Neural cell (in vitro differentiated cells): ENCODE data around the gene BLOC1S3. TPM values are rescaled to one million over a fixed set of nuclear protein-coding genes. Genes with fewer than 3 reads are reported as not detected.

Source experiments
- H2AFZ ChIP-seq: fragments of 200-600, 300-800 bp; sonication (generic), shearing (Covaris generic); 2 replicates; pipeline ENCODE4 v1.6.0; 2014; ENCODE audit warnings: low read depth, mild to moderate bottlenecking, antibody characterized with exemption, low read length, moderate library complexity
- H3F3A ChIP-seq: fragments of 200-600 bp; shearing (Covaris generic); 2 replicates; pipeline ENCODE4 v1.6.1; 2016; ENCODE audit warnings: mild to moderate bottlenecking, moderate library complexity, mixed read lengths, antibody characterized with exemption, low read length; ENCODE audit not compliant: insufficient read depth, poor library complexity, severe bottlenecking
- H3K27ac ChIP-seq: fragments of 200-600, 300-800 bp; sonication (generic), shearing (Covaris generic); 2 replicates; pipeline ENCODE4 v1.5.1; 2014; ENCODE audit warnings: mild to moderate bottlenecking, low read length, moderate library complexity
- H3K27me3 ChIP-seq: fragments of 300-800, 200-600 bp; sonication (generic), shearing (Covaris generic); 2 replicates; pipeline ENCODE4 v1.6.0; 2014; ENCODE audit warnings: mild to moderate bottlenecking, low read depth, low read length, moderate library complexity; ENCODE audit not compliant: insufficient read depth
- H3K36me3 ChIP-seq: fragments of 300-800, 200-600 bp; sonication (generic), shearing (Covaris generic); 2 replicates; pipeline ENCODE4 v1.5.1; 2014; ENCODE audit warnings: mild to moderate bottlenecking, antibody characterized with exemption, low read length, moderate library complexity; ENCODE audit not compliant: insufficient read depth
- H3K4me2 ChIP-seq: fragments of 300-800, 200-600 bp; sonication (generic), shearing (Covaris generic); 2 replicates; pipeline ENCODE4 v1.6.0; 2014; ENCODE audit warnings: mild to moderate bottlenecking, low read length
- H3K4me3 ChIP-seq: fragments of 300-800, 200-600 bp; sonication (generic), shearing (Covaris generic); 2 replicates; pipeline ENCODE4 v1.5.1; 2014; ENCODE audit warnings: mild to moderate bottlenecking, low read length, moderate library complexity
- H3K79me2 ChIP-seq: fragments of 200-600 bp; shearing (Covaris generic); replicated peaks from 2 replicates; pipeline ENCODE4 v1.6.0; 2014; ENCODE audit warnings: mild to moderate bottlenecking, low read length, moderate library complexity; ENCODE audit not compliant: insufficient read depth
- H3K9ac ChIP-seq: fragments of 300-800, 200-600 bp; sonication (generic), shearing (Covaris generic); 2 replicates; pipeline ENCODE4 v1.6.1; 2016; ENCODE audit warnings: mild to moderate bottlenecking, low read length, mixed read lengths
- H3K9me2 ChIP-seq: fragments of 200-600 bp; shearing (Covaris generic); 2 replicates; pipeline ENCODE4 v1.6.1; 2016; ENCODE audit warnings: mild to moderate bottlenecking, low read length, mixed read lengths; ENCODE audit not compliant: insufficient read depth
- H3K9me3 ChIP-seq: fragments of 200-600, 300-800 bp; sonication (generic), shearing (Covaris generic); 2 replicates; pipeline ENCODE4 v1.6.1; 2016; ENCODE audit warnings: mild to moderate bottlenecking, mixed run types, low read length, moderate library complexity, mixed read lengths
- H4K20me1 ChIP-seq: fragments of 200-600 bp; shearing (Covaris generic); 2 replicates; pipeline ENCODE4 v1.6.1; 2016; ENCODE audit warnings: mild to moderate bottlenecking, mixed run types; ENCODE audit not compliant: insufficient read depth
- CTCF ChIP-seq: fragments of 450-650 bp; IDR thresholded peaks from 2 replicates; pipeline ENCODE4 v1.5.1; 2014; ENCODE audit warnings: antibody characterized with exemption, mild to moderate bottlenecking, moderate library complexity; ENCODE audit not compliant: poor library complexity, severe bottlenecking
- EP300 ChIP-seq: fragments of 450-650 bp; conservative IDR thresholded peaks from 2 replicates; pipeline ENCODE4 v1.6.1; 2014; ENCODE audit warnings: antibody characterized with exemption, mild to moderate bottlenecking, moderate library complexity; ENCODE audit not compliant: poor library complexity, severe bottlenecking
- EZH2 ChIP-seq: fragments of 200-600, 300-800 bp; shearing (Covaris generic), sonication (generic); IDR thresholded peaks from 2 replicates; pipeline ENCODE4 v1.6.1; 2014; ENCODE audit warnings: antibody characterized with exemption, low read length, borderline replicate concordance, mild to moderate bottlenecking; ENCODE audit not compliant: insufficient read depth, poor library complexity, severe bottlenecking
- MXI1 ChIP-seq: fragments of 450-650 bp; conservative IDR thresholded peaks from 2 replicates; pipeline ENCODE4 v1.6.1; 2014; ENCODE audit warnings: antibody characterized with exemption, mild to moderate bottlenecking; ENCODE audit not compliant: poor library complexity, severe bottlenecking
- POLR2AphosphoS5 ChIP-seq: IDR thresholded peaks from 2 replicates; pipeline ENCODE4 v1.6.1; 2012
- RAD21 ChIP-seq: fragments of 450-650 bp; conservative IDR thresholded peaks from 2 replicates; pipeline ENCODE4 v1.6.1; 2014; ENCODE audit warnings: antibody characterized with exemption, mild to moderate bottlenecking, moderate library complexity
- REST ChIP-seq: IDR thresholded peaks from 2 replicates; pipeline ENCODE4 v1.6.1; 2012; ENCODE audit warnings: borderline replicate concordance
- SMC3 ChIP-seq: fragments of 450-650 bp; conservative IDR thresholded peaks from 2 replicates; pipeline ENCODE4 v1.6.1; 2014; ENCODE audit warnings: antibody characterized with exemption, mild to moderate bottlenecking, moderate library complexity; ENCODE audit not compliant: poor library complexity
- TAF1 ChIP-seq: IDR thresholded peaks from 2 replicates; pipeline ENCODE4 v1.6.1; 2012; ENCODE audit warnings: low read depth
- polyA plus RNA-seq: library from polyadenylated mRNA; depleted of rRNA; stranded (reverse); fragments of >200 nt; gene quantifications from 2 replicates; pipeline ENCODE4 v1.2.3, GENCODE V29; 2014

The BLOC1S3 gene
- polyA plus RNA-seq, 1 donor from 2014 or later = 1.8 TPM

- Histone ChIP-seq H2AFZ (no peak overlapping the region), H3K79me2 (peaks cover 3% of the 10 kb centered on the region), H3K27ac (no peak overlapping the region), H4K20me1 (no peaks in the 10 kb centered on the region), H3K36me3 (no peaks in the 10 kb centered on the region), H3K9me2 (no peaks in the 10 kb centered on the region), H3F3A (no peaks in the 10 kb centered on the region), H3K9ac (no peak overlapping the region), H3K27me3 (no peaks in the 10 kb centered on the region), H3K9me3 (no peaks in the 10 kb centered on the region), H3K4me2 (no peak overlapping the region), H3K4me3 (no peak overlapping the region)
- TF ChIP-seq MXI1 (no peak), RAD21 (no peak), REST (no peak), POLR2AphosphoS5 (no peak), TAF1 (no peak), EZH2 (no peak), CTCF (no peak), SMC3 (no peak)
Measured at GRCh38 chr19:45138303-45138751, 40.3 kb upstream of the BLOC1S3 start.

GRCh38 chr19:45139286-45140143, 39.1 kb upstream of the BLOC1S3 start:
- Histone ChIP-seq H4K20me1 (no peaks in the 10 kb centered on the region), H3K79me2 (peaks cover 3% of the 10 kb centered on the region), H3K9ac (no peak overlapping the region), H3K9me3 (no peaks in the 10 kb centered on the region), H3K27me3 (no peaks in the 10 kb centered on the region), H3K27ac (no peak overlapping the region), H3F3A (no peaks in the 10 kb centered on the region), H3K4me3 (no peak overlapping the region), H2AFZ (no peak overlapping the region), H3K4me2 (no peak overlapping the region), H3K9me2 (no peaks in the 10 kb centered on the region), H3K36me3 (no peaks in the 10 kb centered on the region)
- TF ChIP-seq MXI1 (no peak), TAF1 (no peak), RAD21 (no peak), CTCF (no peak), SMC3 (no peak), EP300 (no peak)
